ENCODE data around the gene GRM7.

GRCh38 chr3:7610634-7611033 is 749.7 kb downstream of the GRM7 start:
- no peak for TF ChIP-seq CTCF (tag by site-specific recombination; IDR thresholded peaks at IDR 0.05)
- TF ChIP-seq ZNF830 (tag by site-specific recombination; IDR thresholded peaks at IDR 0.05; ENCODE audit: low read depth) = no peak
- no peak for TF ChIP-seq ZBTB1 (tag by site-specific recombination; IDR thresholded peaks at IDR 0.05)
